Measurements from ENCODE around the gene BNIP3. TPM values are rescaled to one million over a fixed set of nuclear protein-coding genes. Genes with fewer than 3 reads are reported as not detected.

Gene BNIP3
- total and polyA plus RNA-seq, 2 of the 8 experiments (the other 6 are each of a cell fraction or from before 2014, with no cell fraction given): 25.8 to 58.9 TPM

GRCh38 chr10:131961777-131962662 is 19.7 kb downstream of the BNIP3 start:
- Histone ChIP-seq H3K9me3 (ENCODE audit: insufficient read depth in 2 of 2, low read depth in 1 of 2, low read length in 1 of 2) (peaks cover 0 to 3% of the 10 kb centered on the region in 2 experiments; a peak in 1 of 4 replicates), H4K91ac (replicated peaks; ENCODE audit: insufficient read length, low read length) (no peak overlapping the region), H2BK120ac (replicated peaks; ENCODE audit: low read depth, low read length) (no peak overlapping the region), H3K27ac (ENCODE audit: low read depth, low read length) (no peak overlapping the region), H2AK5ac (ENCODE audit: low read depth, low read length) (no peak overlapping the region), H4K5ac (ENCODE audit: insufficient read length, low read depth, low read length) (peak overlapping the region; percentile 15), H3K79me2 (ENCODE audit: control insufficient read depth in 1 of 2, insufficient read depth in 2 of 2, low read length in 2 of 2) (no peaks in the 10 kb centered on the region), H3K4me3 (ENCODE audit: extremely low read depth in 1 of 4, insufficient read depth in 2 of 4, low read depth in 3 of 4, low read length in 4 of 4) (no peak overlapping the region), H3K18ac (ENCODE audit: extremely low read depth, low read length) (no peak overlapping the region), H2AFZ (ENCODE audit: low read length) (no peak overlapping the region), H3K27me3 (replicated peaks in 1 of 4; ENCODE audit: control insufficient read depth in 3 of 4, extremely low read depth in 1 of 4, insufficient read depth in 3 of 4, low read length in 3 of 4) (no peaks in the 10 kb centered on the region), H3K14ac (ENCODE audit: insufficient read length) (no peak overlapping the region), H2BK20ac (ENCODE audit: low read length) (no peak overlapping the region), H3K4ac (replicated peaks; ENCODE audit: insufficient read length, low read depth, low read length) (no peak overlapping the region), H3K9ac (replicated peaks in 1 of 4; ENCODE audit: extremely low read depth in 1 of 4, low read depth in 3 of 4, low read length in 3 of 4) (no peak overlapping the region), H3K23me2 (ENCODE audit: low read depth, low read length) (no peaks in the 10 kb centered on the region), H3K4me2 (ENCODE audit: insufficient read depth in 1 of 2, low read depth in 2 of 2, low read length in 2 of 2) (no peak overlapping the region), H3K36me3 (ENCODE audit: control insufficient read depth in 2 of 4, insufficient read depth in 4 of 4, low read length in 3 of 4) (peaks cover 0 to 15% (median 5%) of the 10 kb centered on the region in 4 experiments; a peak in 6 of 8 replicates), H3K4me1 (replicated peaks in 1 of 4; ENCODE audit: control insufficient read depth in 3 of 4, insufficient read depth in 4 of 4, low read length in 3 of 4) (no peaks in the 10 kb centered on the region; a peak in 1 of 7 replicates), H2BK12ac (ENCODE audit: low read depth, low read length) (no peak overlapping the region), H3K56ac (replicated peaks; ENCODE audit: insufficient read length, low read depth, low read length) (no peak overlapping the region), H4K20me1 (replicated peaks in 1 of 2; ENCODE audit: control insufficient read depth in 1 of 2, insufficient read depth in 2 of 2, low read length in 2 of 2) (peaks cover 0 to 7% of the 10 kb centered on the region in 2 experiments), H3K23ac (ENCODE audit: insufficient read length) (no peak overlapping the region), H4K8ac (ENCODE audit: extremely low read depth, insufficient read depth, low read length) (no peak overlapping the region), H3K79me1 (ENCODE audit: low read depth, low read length) (peaks cover 3% of the 10 kb centered on the region; the same call in 1 of the 2 replicates), H2BK5ac (ENCODE audit: low read depth, low read length) (0 out of 2 replicates have a peak overlapping the region, but pooled peaks have one; percentile 9), H2BK15ac (ENCODE audit: low read length) (no peak overlapping the region)
- no peak for DNase-seq (ENCODE audit: low read depth in 1 of 2, low spot score in 2 of 2)
- 92% methylated on average over 32 of the region's 32 CpGs; no CpG with 5 or more reads in 1 of the 2 experiments for WGBS, 2 experiments (ENCODE audit: extremely low coverage in 1 of 2, insufficient coverage in 1 of 2, insufficient read length in 1 of 2, insufficient replicate concordance in 2 of 2, low coverage in 1 of 2, low lambda C conversion rate in 2 of 2, missing lambda C conversion rate in 1 of 2)
- POLR2A ChIA-PET (ENCODE audit: partially characterized antibody): interaction anchor here (1.4 to 2.9 kb wide), 4 partner anchors 11 to 62 kb away, joined by 4 to 20 read pairs (median 10); partner anchors contain the start of gene PPP2R2D
- CTCF ChIA-PET (ENCODE audit: partially characterized antibody): interaction anchor here (0.7 to 1.8 kb wide), 5 partner anchors 10 to 61 kb away, joined by 3 to 7 read pairs (median 5); no protein-coding TSS in a partner anchor
- no peak for FAIRE-seq
- TF ChIP-seq EGR1 (IDR thresholded peaks at IDR 0.05; ENCODE audit: borderline replicate concordance, low read depth, low read length) (no peak), HDAC2 (IDR thresholded peaks at IDR 0.05; ENCODE audit: borderline replicate concordance in 1 of 2, low read depth in 2 of 2, low read length in 2 of 2) (no peak), SIRT6 (IDR thresholded peaks at IDR 0.05; ENCODE audit: low read length) (no peak), POLR2A (IDR thresholded peaks at IDR 0.05; ENCODE audit: control extremely low read depth in 1 of 2, low read depth in 2 of 2, low read length in 2 of 2) (no peak), USF2 (IDR thresholded peaks at IDR 0.05; ENCODE audit: low read length) (no peak), FOSL1 (IDR thresholded peaks at IDR 0.05; ENCODE audit: insufficient read depth, low read depth, low read length) (no peak)
- TF ChIP-seq, protein P1, sequence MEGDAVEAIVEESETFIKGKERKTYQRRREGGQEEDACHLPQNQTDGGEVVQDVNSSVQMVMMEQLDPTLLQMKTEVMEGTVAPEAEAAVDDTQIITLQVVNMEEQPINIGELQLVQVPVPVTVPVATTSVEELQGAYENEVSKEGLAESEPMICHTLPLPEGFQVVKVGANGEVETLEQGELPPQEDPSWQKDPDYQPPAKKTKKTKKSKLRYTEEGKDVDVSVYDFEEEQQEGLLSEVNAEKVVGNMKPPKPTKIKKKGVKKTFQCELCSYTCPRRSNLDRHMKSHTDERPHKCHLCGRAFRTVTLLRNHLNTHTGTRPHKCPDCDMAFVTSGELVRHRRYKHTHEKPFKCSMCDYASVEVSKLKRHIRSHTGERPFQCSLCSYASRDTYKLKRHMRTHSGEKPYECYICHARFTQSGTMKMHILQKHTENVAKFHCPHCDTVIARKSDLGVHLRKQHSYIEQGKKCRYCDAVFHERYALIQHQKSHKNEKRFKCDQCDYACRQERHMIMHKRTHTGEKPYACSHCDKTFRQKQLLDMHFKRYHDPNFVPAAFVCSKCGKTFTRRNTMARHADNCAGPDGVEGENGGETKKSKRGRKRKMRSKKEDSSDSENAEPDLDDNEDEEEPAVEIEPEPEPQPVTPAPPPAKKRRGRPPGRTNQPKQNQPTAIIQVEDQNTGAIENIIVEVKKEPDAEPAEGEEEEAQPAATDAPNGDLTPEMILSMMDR (IDR thresholded peaks at IDR 0.05; ENCODE audit: control extremely low read depth in 1 of 3, insufficient read depth in 1 of 3, low read depth in 1 of 3, low read length in 3 of 3): no peak
